DND-41 (cell line): ENCODE data around the gene DEPDC7.

Source experiments
- EZH2 ChIP-seq: IDR thresholded peaks from 3 replicates; pipeline ENCODE4 v1.6.1; 2012; ENCODE audit warnings: borderline replicate concordance, low read depth, mild to moderate bottlenecking, moderate library complexity, low read length, inconsistent platforms; ENCODE audit not compliant: severe bottlenecking
- TF ChIP-seq, protein P1 (sequence below): IDR thresholded peaks from 2 replicates; pipeline ENCODE4 v1.5.1; 2012; ENCODE audit warnings: borderline replicate concordance, low read length, moderate library complexity, mild to moderate bottlenecking; ENCODE audit not compliant: poor library complexity, severe bottlenecking; ENCODE audit errors: extremely low read depth

DNA sequence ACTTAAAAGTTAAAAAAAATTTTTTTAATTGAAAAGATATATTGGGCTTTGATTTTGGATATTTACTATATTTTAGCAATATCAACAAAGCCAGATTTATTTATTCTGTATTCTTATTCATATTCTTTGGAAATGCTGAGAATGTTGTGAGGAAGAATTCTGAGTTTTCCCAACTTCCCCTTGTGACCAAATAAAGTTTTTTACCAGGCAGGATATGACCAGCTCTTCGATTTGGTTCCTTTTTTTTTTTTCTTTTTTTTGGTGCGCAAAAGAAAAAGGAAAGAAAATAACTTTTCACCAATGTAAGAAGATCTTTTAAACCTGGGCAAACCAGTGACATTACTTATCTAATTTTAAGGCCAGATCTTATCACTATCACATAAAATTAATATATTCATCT is 36.6 kb downstream of the DEPDC7 start:
- TF ChIP-seq, protein P1, sequence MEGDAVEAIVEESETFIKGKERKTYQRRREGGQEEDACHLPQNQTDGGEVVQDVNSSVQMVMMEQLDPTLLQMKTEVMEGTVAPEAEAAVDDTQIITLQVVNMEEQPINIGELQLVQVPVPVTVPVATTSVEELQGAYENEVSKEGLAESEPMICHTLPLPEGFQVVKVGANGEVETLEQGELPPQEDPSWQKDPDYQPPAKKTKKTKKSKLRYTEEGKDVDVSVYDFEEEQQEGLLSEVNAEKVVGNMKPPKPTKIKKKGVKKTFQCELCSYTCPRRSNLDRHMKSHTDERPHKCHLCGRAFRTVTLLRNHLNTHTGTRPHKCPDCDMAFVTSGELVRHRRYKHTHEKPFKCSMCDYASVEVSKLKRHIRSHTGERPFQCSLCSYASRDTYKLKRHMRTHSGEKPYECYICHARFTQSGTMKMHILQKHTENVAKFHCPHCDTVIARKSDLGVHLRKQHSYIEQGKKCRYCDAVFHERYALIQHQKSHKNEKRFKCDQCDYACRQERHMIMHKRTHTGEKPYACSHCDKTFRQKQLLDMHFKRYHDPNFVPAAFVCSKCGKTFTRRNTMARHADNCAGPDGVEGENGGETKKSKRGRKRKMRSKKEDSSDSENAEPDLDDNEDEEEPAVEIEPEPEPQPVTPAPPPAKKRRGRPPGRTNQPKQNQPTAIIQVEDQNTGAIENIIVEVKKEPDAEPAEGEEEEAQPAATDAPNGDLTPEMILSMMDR, result no peak
- TF ChIP-seq EZH2, result no peak
